HCT116 (cell line): ENCODE results near the gene PNPO. TPM values are rescaled to one million over a fixed set of nuclear protein-coding genes. Genes with fewer than 3 reads are reported as not detected.

Experiments used
- ATAC-seq: fragments of 200-7000 bp; cut with Tn5 transposase; 2 replicates; pipeline ENCODE4 v1.9.1; 2020; ENCODE audit warnings: mild to moderate bottlenecking, moderate library complexity
- BruUV-seq: library from RNA; stranded (reverse); fragments of 400-500 nt; replicated peaks from 2 replicates; lab custom pipeline; 2021; lab: Mats Ljungman, UMichigan
- CTCF ChIA-PET: fragments of 300-600 bp; sonication (Branson Sonifier 250); formaldehyde crosslinking; loops from one replicate; lab custom pipeline; 2021; ENCODE audit warnings: antibody characterized with exemption; lab: Charles Lee
- POLR2A ChIA-PET: fragments of 300-600, 350-600 bp; sonication (Branson Sonifier 250); formaldehyde crosslinking; loops from one replicate; lab custom pipeline; 2021; ENCODE audit warnings: antibody characterized with exemption; lab: Charles Lee
- RAD21 ChIA-PET, 2 experiments: fragments of 300-600 bp; sonication (Branson Sonifier 250); formaldehyde crosslinking; loops; one replicate each; lab custom pipeline; 2023; ENCODE audit warnings: low total read pairs in 2 of 2; ENCODE audit not compliant: uncharacterized antibody in 2 of 2, unreplicated experiment in 2 of 2, low non-redundant PET in 1 of 2; lab: Charles Lee
- DNase-seq: peaks from one replicate; pipeline ENCODE4 v3.0.0-alpha.2; 2010; ENCODE audit warnings: low read depth, low spot score
- H2AFZ ChIP-seq: fragments of 200-600 bp; shearing (Covaris generic), sonication (generic); 2 replicates; pipeline ENCODE4 v1.6.1; 2017; ENCODE audit warnings: low read depth, mixed run types, mixed read lengths, antibody characterized with exemption, low read length; ENCODE audit not compliant: poor library complexity, severe bottlenecking
- H3K27ac ChIP-seq: 2 replicates; pipeline ENCODE4 v1.5.1; 2012; ENCODE audit warnings: low read depth, low read length
- H3K27me3 ChIP-seq: fragments of 200-600 bp; sonication (generic); 2 replicates; pipeline ENCODE4 v1.6.1; 2016; ENCODE audit warnings: mixed run types, low read length, mixed read lengths; ENCODE audit not compliant: insufficient read depth
- H3K36me3 ChIP-seq, 2 experiments: fragments of 200-500 bp in 1 of 2; fragments of 200-600 bp in 1 of 2; sonication (Bioruptor generic) in 1 of 2; sonication (generic) in 1 of 2; 2 replicates each; pipeline versions ENCODE4 v1.5.1 to v1.6.1; 2014 to 2016; ENCODE audit warnings: low read length in 2 of 2, inconsistent platforms in 1 of 2, mixed read lengths in 1 of 2, mixed run types in 1 of 2; ENCODE audit not compliant: insufficient read depth in 2 of 2, control insufficient read depth in 1 of 2
- H3K4me1 ChIP-seq, 2 experiments: fragments of 200-600 bp in 1 of 2; sonication (generic) in 1 of 2; 2 replicates each; pipeline versions ENCODE4 v1.5.1 to v1.6.1; 2012 to 2017; ENCODE audit warnings: low read length in 2 of 2, inconsistent platforms in 1 of 2, mild to moderate bottlenecking in 1 of 2, mixed read lengths in 1 of 2, mixed run types in 1 of 2, moderate library complexity in 1 of 2; ENCODE audit not compliant: insufficient read depth in 2 of 2, control insufficient read depth in 1 of 2
- H3K4me2 ChIP-seq: fragments of 200-600 bp; sonication (generic); 2 replicates; pipeline ENCODE4 v1.6.1; 2017; ENCODE audit warnings: mixed run types, low read length, mixed read lengths
- H3K4me3 ChIP-seq, 2 experiments: fragments of 200-600 bp in 1 of 2; sonication (generic) in 1 of 2; replicated peaks in 1 of 2; 2 replicates each; pipeline ENCODE4 v1.5.1; 2011 to 2016; ENCODE audit warnings: low read length in 2 of 2, control low read depth in 1 of 2, low read depth in 1 of 2, mild to moderate bottlenecking in 1 of 2, mixed read lengths in 1 of 2, mixed run types in 1 of 2
- H3K79me2 ChIP-seq: fragments of 200-600 bp; sonication (generic); 2 replicates; pipeline ENCODE4 v1.6.1; 2017; ENCODE audit warnings: mild to moderate bottlenecking, mixed run types, low read length, moderate library complexity, mixed read lengths; ENCODE audit not compliant: insufficient read depth
- H3K9ac ChIP-seq: fragments of 200-600 bp; sonication (generic); 2 replicates; pipeline ENCODE4 v1.6.1; 2016; ENCODE audit warnings: low read length, mixed read lengths
- H3K9me2 ChIP-seq: fragments of 200-600 bp; sonication (generic), shearing (Covaris generic); 2 replicates; pipeline ENCODE4 v1.6.1; 2017; ENCODE audit warnings: mixed run types, mild to moderate bottlenecking, moderate library complexity; ENCODE audit not compliant: insufficient read depth
- H3K9me3 ChIP-seq, 2 experiments: fragments of 200-500 bp in 1 of 2; fragments of 200-600 bp in 1 of 2; sonication (Bioruptor generic) in 1 of 2; sonication (generic) in 1 of 2; 2 replicates each; pipeline ENCODE4 v1.6.1; 2014 to 2017; ENCODE audit warnings: low read length in 2 of 2, mixed read lengths in 2 of 2, inconsistent platforms in 1 of 2, low read depth in 1 of 2, mild to moderate bottlenecking in 1 of 2, mixed run types in 1 of 2, moderate library complexity in 1 of 2; ENCODE audit not compliant: control insufficient read depth in 1 of 2, insufficient read depth in 1 of 2
- H4K20me1 ChIP-seq: fragments of 200-600 bp; sonication (generic), shearing (Covaris generic); 2 replicates; pipeline ENCODE4 v1.6.1; 2017; ENCODE audit warnings: mixed run types, mild to moderate bottlenecking, moderate library complexity; ENCODE audit not compliant: insufficient read depth
- EZH2 ChIP-seq: fragments of 200-600 bp; sonication (generic); IDR thresholded peaks from 2 replicates; pipeline ENCODE4 v1.6.1; 2017; ENCODE audit warnings: antibody characterized with exemption, mixed run types
- EZH2phosphoT487 ChIP-seq: fragments of 200-600 bp; IDR thresholded peaks from 2 replicates; pipeline ENCODE4 v1.6.1; 2018; ENCODE audit warnings: antibody characterized with exemption, borderline replicate concordance
- POLR2AphosphoS5 ChIP-seq: IDR thresholded peaks from 2 replicates; pipeline ENCODE4 v1.6.1; 2011; ENCODE audit warnings: mild to moderate bottlenecking, low read depth, low read length, moderate library complexity
- RAD21 ChIP-seq: IDR thresholded peaks from 2 replicates; pipeline ENCODE4 v1.6.1; 2012; ENCODE audit warnings: low read depth, mild to moderate bottlenecking
- SIN3A ChIP-seq: IDR thresholded peaks from 2 replicates; pipeline ENCODE4 v1.6.1; 2012; ENCODE audit warnings: low read depth
- SRF ChIP-seq: IDR thresholded peaks from 2 replicates; pipeline ENCODE4 v1.6.1; 2012; ENCODE audit warnings: low read depth
- ZFX ChIP-seq: fragments of 450-650 bp; IDR thresholded peaks from 2 replicates; pipeline ENCODE4 v1.6.1; 2017
- intact Hi-C: fragments of 100-400 bp; cut with micrococcal nuclease; formaldehyde crosslinking; loops from 2 replicates; pipeline ENCODE4 v1.10.0; 2022
- total RNA-seq: library from RNA; stranded (reverse); gene quantifications from one replicate; pipeline ENCODE4 v1.2.1, GENCODE V29; 2021; ENCODE audit not compliant: unreplicated experiment
- TF ChIP-seq, protein P1 (sequence below): IDR thresholded peaks from 2 replicates; pipeline ENCODE4 v1.6.1; 2012
- TF ChIP-seq, protein P2 (sequence below): IDR thresholded peaks from 2 replicates; pipeline ENCODE4 v1.6.1; 2012; ENCODE audit warnings: low read depth
- TF ChIP-seq, protein P3 (sequence below): IDR thresholded peaks from 2 replicates; pipeline ENCODE4 v1.6.1; 2011; ENCODE audit warnings: mild to moderate bottlenecking, low read length, moderate library complexity; ENCODE audit not compliant: insufficient replicate concordance; ENCODE audit errors: extremely low read depth

Gene PNPO
- total RNA-seq, 1 experiment from 2014 or later = 74.9 TPM

DNA sequence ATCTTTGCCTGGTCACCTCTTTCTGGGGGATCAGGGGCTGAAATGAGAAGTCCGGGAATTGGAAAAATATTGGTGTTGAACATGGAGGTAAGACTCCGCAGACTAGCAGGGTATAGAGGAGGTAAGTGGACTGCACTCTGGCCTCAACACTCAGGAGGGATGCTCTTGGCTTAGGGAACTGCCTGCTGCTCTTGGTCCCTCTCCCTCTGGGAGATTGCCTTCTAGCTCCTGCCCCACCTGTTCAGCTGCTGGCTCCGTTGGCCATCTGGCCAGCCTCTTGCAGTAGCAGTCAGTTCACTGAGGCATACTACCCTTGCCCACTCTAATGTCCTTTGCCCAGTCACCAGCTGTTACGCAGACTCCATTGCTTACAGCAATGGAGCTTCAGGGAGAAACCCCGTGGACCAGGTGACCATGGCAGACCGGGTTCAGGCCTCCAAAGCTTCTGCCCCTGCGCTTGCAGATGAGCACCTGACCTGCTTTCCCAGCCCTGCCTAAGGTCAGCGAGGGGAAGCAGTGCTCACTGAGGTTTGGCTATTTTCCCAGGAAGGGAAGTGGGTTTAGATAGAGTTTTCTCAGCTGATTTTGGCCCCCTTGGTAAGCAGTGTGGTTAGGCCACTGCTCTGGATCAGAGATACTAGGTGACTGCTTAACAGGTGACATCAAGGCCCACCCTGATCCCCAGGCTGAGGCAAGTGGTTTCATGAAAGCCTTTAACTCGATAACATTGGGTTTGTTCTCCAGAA, 41.4 kb downstream of the PNPO start:
- ChIA-PET RAD21 (no interaction called here), CTCF (interaction anchor here (5.5 kb wide), 1 partner anchor 36 kb away, joined by 46 read pairs; no protein-coding TSS in a partner anchor), POLR2A (interaction anchor here (1.4 kb wide), 1 partner anchor 13 kb away, joined by 4 read pairs; no protein-coding TSS in a partner anchor)
- ATAC-seq = no peak
- no peak overlapping the region for H3K4me3 ChIP-seq
- no peaks in the 10 kb centered on the region for H3K27me3 ChIP-seq
- no peak overlapping the region for H3K27ac ChIP-seq
- no peak overlapping the region for H3K4me2 ChIP-seq
- H3K36me3 ChIP-seq = peaks cover 40 to 44% of the 10 kb centered on the region in 2 experiments
- H3K4me1 ChIP-seq = no peaks in the 10 kb centered on the region
- H3K9ac ChIP-seq = no peak overlapping the region
- DNase-seq = no peak
- BruUV-seq = no TSS peak
- no peak overlapping the region for H2AFZ ChIP-seq
- no peaks in the 10 kb centered on the region for H3K9me3 ChIP-seq
- TF ChIP-seq, protein P1, sequence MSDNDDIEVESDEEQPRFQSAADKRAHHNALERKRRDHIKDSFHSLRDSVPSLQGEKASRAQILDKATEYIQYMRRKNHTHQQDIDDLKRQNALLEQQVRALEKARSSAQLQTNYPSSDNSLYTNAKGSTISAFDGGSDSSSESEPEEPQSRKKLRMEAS = no peak
- no peak for TF ChIP-seq SRF
- no peak for TF ChIP-seq POLR2AphosphoS5
- no peak for TF ChIP-seq SIN3A
- no peak for TF ChIP-seq RAD21
- no peak for TF ChIP-seq EZH2
- H3K79me2 ChIP-seq = no peaks in the 10 kb centered on the region
- H4K20me1 ChIP-seq = no peaks in the 10 kb centered on the region
- intact Hi-C loops = no loop called here
- no peaks in the 10 kb centered on the region for H3K9me2 ChIP-seq

DNA sequence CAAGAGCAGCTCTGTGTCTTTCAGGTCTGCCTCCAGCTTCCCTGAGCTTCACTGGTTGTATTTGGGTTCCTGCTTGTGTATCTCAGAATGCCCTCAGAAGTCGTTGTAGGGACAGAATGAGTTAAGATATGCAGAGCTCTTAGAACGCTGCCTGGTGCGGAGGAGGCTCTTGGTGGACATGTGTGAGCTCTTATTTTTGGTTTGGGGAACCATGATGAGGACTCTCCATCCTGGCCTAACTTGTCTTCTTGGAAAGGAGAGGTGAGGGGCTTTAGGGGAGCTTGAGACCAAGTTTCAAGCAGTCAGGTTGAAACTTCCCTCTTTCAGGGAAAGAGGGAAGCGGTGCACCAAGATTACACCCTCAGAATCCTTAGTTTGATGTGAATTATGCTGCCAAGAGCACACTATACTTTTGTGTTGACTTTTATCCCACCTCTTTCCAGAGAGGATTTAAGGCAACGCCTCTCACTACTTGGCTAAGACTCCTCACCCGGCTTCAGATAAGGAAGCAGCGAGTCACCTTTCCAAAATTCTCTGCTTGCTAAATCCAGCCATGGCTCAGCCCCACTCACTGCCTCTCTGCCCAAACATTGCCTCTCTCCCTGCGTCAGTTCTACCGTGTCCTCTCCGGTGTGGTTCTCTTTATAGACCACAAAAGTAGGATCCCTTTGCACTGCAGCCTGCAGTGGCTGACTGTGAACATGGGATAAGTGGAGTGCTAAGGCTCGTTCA, 42.3 kb downstream of the PNPO start:
- Histone ChIP-seq H2AFZ (no peak overlapping the region), H3K9me2 (no peaks in the 10 kb centered on the region), H3K4me2 (no peak overlapping the region), H3K36me3 (peaks cover 38 to 39% of the 10 kb centered on the region in 2 experiments), H3K79me2 (no peaks in the 10 kb centered on the region), H3K4me3 (no peak overlapping the region), H4K20me1 (no peaks in the 10 kb centered on the region), H3K27me3 (no peaks in the 10 kb centered on the region), H3K27ac (no peak overlapping the region), H3K4me1 (no peaks in the 10 kb centered on the region), H3K9me3 (no peaks in the 10 kb centered on the region), H3K9ac (no peak overlapping the region)
- ChIA-PET CTCF (no interaction called here), POLR2A (interaction anchor here (1.4 kb wide), 1 partner anchor 13 kb away, joined by 4 read pairs; no protein-coding TSS in a partner anchor), RAD21 (no interaction called here)
- intact Hi-C loops = no loop called here
- DNase-seq = no peak
- ATAC-seq = no peak
- no TSS peak for BruUV-seq
- TF ChIP-seq SRF (no peak), EZH2phosphoT487 (no peak), ZFX (no peak)
- TF ChIP-seq, protein P2, sequence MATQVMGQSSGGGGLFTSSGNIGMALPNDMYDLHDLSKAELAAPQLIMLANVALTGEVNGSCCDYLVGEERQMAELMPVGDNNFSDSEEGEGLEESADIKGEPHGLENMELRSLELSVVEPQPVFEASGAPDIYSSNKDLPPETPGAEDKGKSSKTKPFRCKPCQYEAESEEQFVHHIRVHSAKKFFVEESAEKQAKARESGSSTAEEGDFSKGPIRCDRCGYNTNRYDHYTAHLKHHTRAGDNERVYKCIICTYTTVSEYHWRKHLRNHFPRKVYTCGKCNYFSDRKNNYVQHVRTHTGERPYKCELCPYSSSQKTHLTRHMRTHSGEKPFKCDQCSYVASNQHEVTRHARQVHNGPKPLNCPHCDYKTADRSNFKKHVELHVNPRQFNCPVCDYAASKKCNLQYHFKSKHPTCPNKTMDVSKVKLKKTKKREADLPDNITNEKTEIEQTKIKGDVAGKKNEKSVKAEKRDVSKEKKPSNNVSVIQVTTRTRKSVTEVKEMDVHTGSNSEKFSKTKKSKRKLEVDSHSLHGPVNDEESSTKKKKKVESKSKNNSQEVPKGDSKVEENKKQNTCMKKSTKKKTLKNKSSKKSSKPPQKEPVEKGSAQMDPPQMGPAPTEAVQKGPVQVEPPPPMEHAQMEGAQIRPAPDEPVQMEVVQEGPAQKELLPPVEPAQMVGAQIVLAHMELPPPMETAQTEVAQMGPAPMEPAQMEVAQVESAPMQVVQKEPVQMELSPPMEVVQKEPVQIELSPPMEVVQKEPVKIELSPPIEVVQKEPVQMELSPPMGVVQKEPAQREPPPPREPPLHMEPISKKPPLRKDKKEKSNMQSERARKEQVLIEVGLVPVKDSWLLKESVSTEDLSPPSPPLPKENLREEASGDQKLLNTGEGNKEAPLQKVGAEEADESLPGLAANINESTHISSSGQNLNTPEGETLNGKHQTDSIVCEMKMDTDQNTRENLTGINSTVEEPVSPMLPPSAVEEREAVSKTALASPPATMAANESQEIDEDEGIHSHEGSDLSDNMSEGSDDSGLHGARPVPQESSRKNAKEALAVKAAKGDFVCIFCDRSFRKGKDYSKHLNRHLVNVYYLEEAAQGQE = no peak
- TF ChIP-seq, protein P3, sequence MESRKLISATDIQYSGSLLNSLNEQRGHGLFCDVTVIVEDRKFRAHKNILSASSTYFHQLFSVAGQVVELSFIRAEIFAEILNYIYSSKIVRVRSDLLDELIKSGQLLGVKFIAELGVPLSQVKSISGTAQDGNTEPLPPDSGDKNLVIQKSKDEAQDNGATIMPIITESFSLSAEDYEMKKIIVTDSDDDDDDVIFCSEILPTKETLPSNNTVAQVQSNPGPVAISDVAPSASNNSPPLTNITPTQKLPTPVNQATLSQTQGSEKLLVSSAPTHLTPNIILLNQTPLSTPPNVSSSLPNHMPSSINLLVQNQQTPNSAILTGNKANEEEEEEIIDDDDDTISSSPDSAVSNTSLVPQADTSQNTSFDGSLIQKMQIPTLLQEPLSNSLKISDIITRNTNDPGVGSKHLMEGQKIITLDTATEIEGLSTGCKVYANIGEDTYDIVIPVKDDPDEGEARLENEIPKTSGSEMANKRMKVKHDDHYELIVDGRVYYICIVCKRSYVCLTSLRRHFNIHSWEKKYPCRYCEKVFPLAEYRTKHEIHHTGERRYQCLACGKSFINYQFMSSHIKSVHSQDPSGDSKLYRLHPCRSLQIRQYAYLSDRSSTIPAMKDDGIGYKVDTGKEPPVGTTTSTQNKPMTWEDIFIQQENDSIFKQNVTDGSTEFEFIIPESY = no peak
